ENCODE measurements around the gene CNTNAP5.

Gene CNTNAP5

GRCh38 chr2:124246170-124246569 is 221.1 kb downstream of the CNTNAP5 start:
- H3K9me3 Mint-ChIP-seq, result peaks cover 8% of the 10 kb centered on the region

GRCh38 chr2:124248386-124248785 is 223.3 kb downstream of the CNTNAP5 start:
- Mint-ChIP-seq H3K4me3 (no peak overlapping the region), H3K9me3 (no peaks in the 10 kb centered on the region), H3K4me1 (no peaks in the 10 kb centered on the region), H3K27me3 (no peaks in the 10 kb centered on the region), H3K27ac (no peak overlapping the region), H3K36me3 (ENCODE audit: low read depth) (no peaks in the 10 kb centered on the region)
- ATAC-seq (no peak), DNase-seq (no peak)

More at GRCh38 chr2:124246170-124246569, 221.1 kb downstream of the CNTNAP5 start:
- DNase-seq (no peak), ATAC-seq (no peak)
- Mint-ChIP-seq H3K27ac (no peak overlapping the region), H3K4me3 (no peak overlapping the region), H3K36me3 (ENCODE audit: low read depth) (no peaks in the 10 kb centered on the region), H3K4me1 (no peaks in the 10 kb centered on the region), H3K27me3 (no peaks in the 10 kb centered on the region)

GRCh38 chr2:124250433-124250832 is 225.3 kb downstream of the CNTNAP5 start:
- Mint-ChIP-seq H3K9me3 (peaks cover 3% of the 10 kb centered on the region), H3K27ac (no peak overlapping the region), H3K27me3 (no peaks in the 10 kb centered on the region), H3K36me3 (ENCODE audit: low read depth) (no peaks in the 10 kb centered on the region), H3K4me3 (no peak overlapping the region), H3K4me1 (no peaks in the 10 kb centered on the region)
- DNase-seq (no peak), ATAC-seq (no peak)

GRCh38 chr2:124254621-124255020 is 229.5 kb downstream of the CNTNAP5 start:
- H3K4me3 Mint-ChIP-seq, result no peak overlapping the region
- ATAC-seq, result no peak
- H3K27me3 Mint-ChIP-seq, result no peaks in the 10 kb centered on the region
- H3K36me3 Mint-ChIP-seq (ENCODE audit: low read depth), result no peaks in the 10 kb centered on the region
- DNase-seq, result no peak
- no peaks in the 10 kb centered on the region for H3K4me1 Mint-ChIP-seq
- peaks cover 11% of the 10 kb centered on the region for H3K9me3 Mint-ChIP-seq
- no peak overlapping the region for H3K27ac Mint-ChIP-seq

GRCh38 chr2:124257120-124257519 is 232.0 kb downstream of the CNTNAP5 start:
- ATAC-seq, result no peak

GRCh38 chr2:124258140-124258880 is 233.2 kb downstream of the CNTNAP5 start:
- Mint-ChIP-seq H3K27ac (no peak overlapping the region), H3K36me3 (ENCODE audit: low read depth) (no peaks in the 10 kb centered on the region), H3K4me3 (no peak overlapping the region), H3K9me3 (peaks cover 11% of the 10 kb centered on the region), H3K4me1 (no peaks in the 10 kb centered on the region), H3K27me3 (no peaks in the 10 kb centered on the region)
- ATAC-seq (no peak), DNase-seq (no peak)

More at GRCh38 chr2:124257120-124257519, 232.0 kb downstream of the CNTNAP5 start:
- Mint-ChIP-seq H3K36me3 (ENCODE audit: low read depth) (no peaks in the 10 kb centered on the region), H3K27me3 (no peaks in the 10 kb centered on the region), H3K4me3 (no peak overlapping the region), H3K4me1 (no peaks in the 10 kb centered on the region), H3K9me3 (peaks cover 11% of the 10 kb centered on the region), H3K27ac (no peak overlapping the region)
- DNase-seq, result no peak

GRCh38 chr2:124261456-124261855 is 236.4 kb downstream of the CNTNAP5 start:
- no peaks in the 10 kb centered on the region for H3K27me3 Mint-ChIP-seq
- H3K27ac Mint-ChIP-seq, result no peak overlapping the region
- ATAC-seq, result no peak

GRCh38 chr2:124264551-124265091 is 239.5 kb downstream of the CNTNAP5 start:
- Mint-ChIP-seq H3K27me3 (no peaks in the 10 kb centered on the region), H3K4me3 (no peak overlapping the region), H3K27ac (no peak overlapping the region), H3K36me3 (ENCODE audit: low read depth) (no peaks in the 10 kb centered on the region), H3K9me3 (peaks cover 16% of the 10 kb centered on the region), H3K4me1 (no peaks in the 10 kb centered on the region)
- no peak for ATAC-seq
- DNase-seq, result no peak

More at GRCh38 chr2:124261456-124261855, 236.4 kb downstream of the CNTNAP5 start:
- no peaks in the 10 kb centered on the region for H3K36me3 Mint-ChIP-seq (ENCODE audit: low read depth)
- no peak overlapping the region for H3K4me3 Mint-ChIP-seq
- H3K4me1 Mint-ChIP-seq, result no peaks in the 10 kb centered on the region
- no peak for DNase-seq
- H3K9me3 Mint-ChIP-seq, result peaks cover 15% of the 10 kb centered on the region

- Mint-ChIP-seq H3K27me3 (no peaks in the 10 kb centered on the region), H3K4me1 (no peaks in the 10 kb centered on the region), H3K36me3 (ENCODE audit: low read depth) (no peaks in the 10 kb centered on the region), H3K4me3 (no peak overlapping the region), H3K27ac (no peak overlapping the region), H3K9me3 (peaks cover 16% of the 10 kb centered on the region)
- DNase-seq (no peak), ATAC-seq (no peak)
Measured at GRCh38 chr2:124267794-124268193, 242.7 kb downstream of the CNTNAP5 start.

- Mint-ChIP-seq H3K27ac (no peak overlapping the region), H3K4me1 (no peaks in the 10 kb centered on the region), H3K27me3 (no peaks in the 10 kb centered on the region), H3K9me3 (peaks cover 13% of the 10 kb centered on the region), H3K36me3 (ENCODE audit: low read depth) (no peaks in the 10 kb centered on the region), H3K4me3 (no peak overlapping the region)
- DNase-seq, result no peak
- ATAC-seq, result no peak
Measured at GRCh38 chr2:124269348-124269747, 244.3 kb downstream of the CNTNAP5 start.

GRCh38 chr2:124272261-124272841 is 247.3 kb downstream of the CNTNAP5 start:
- Mint-ChIP-seq H3K4me3 (no peak overlapping the region), H3K4me1 (no peaks in the 10 kb centered on the region), H3K27ac (no peak overlapping the region), H3K9me3 (peaks cover 9% of the 10 kb centered on the region), H3K27me3 (no peaks in the 10 kb centered on the region), H3K36me3 (ENCODE audit: low read depth) (no peaks in the 10 kb centered on the region)
- DNase-seq, result no peak
- no peak for ATAC-seq

GRCh38 chr2:124281541-124281940 is 256.5 kb downstream of the CNTNAP5 start:
- H3K9me3 Mint-ChIP-seq, result peaks cover 10% of the 10 kb centered on the region
- no peak overlapping the region for H3K27ac Mint-ChIP-seq
- no peaks in the 10 kb centered on the region for H3K27me3 Mint-ChIP-seq
- no peak for ATAC-seq
- no peaks in the 10 kb centered on the region for H3K4me1 Mint-ChIP-seq
- no peaks in the 10 kb centered on the region for H3K36me3 Mint-ChIP-seq (ENCODE audit: low read depth)
- no peak for DNase-seq
- H3K4me3 Mint-ChIP-seq, result no peak overlapping the region

- peaks cover 10% of the 10 kb centered on the region for H3K9me3 Mint-ChIP-seq
- H3K4me1 Mint-ChIP-seq, result no peaks in the 10 kb centered on the region
- ATAC-seq, result no peak
- no peak overlapping the region for H3K4me3 Mint-ChIP-seq
- no peak overlapping the region for H3K27ac Mint-ChIP-seq
- H3K36me3 Mint-ChIP-seq (ENCODE audit: low read depth), result no peaks in the 10 kb centered on the region
- no peak for DNase-seq
- H3K27me3 Mint-ChIP-seq, result no peaks in the 10 kb centered on the region
Measured at GRCh38 chr2:124283096-124283495, 258.0 kb downstream of the CNTNAP5 start.

- DNase-seq (no peak), ATAC-seq (no peak)
- Mint-ChIP-seq H3K27me3 (no peaks in the 10 kb centered on the region), H3K27ac (no peak overlapping the region), H3K4me1 (no peaks in the 10 kb centered on the region), H3K4me3 (no peak overlapping the region), H3K9me3 (peaks cover 10% of the 10 kb centered on the region), H3K36me3 (ENCODE audit: low read depth) (no peaks in the 10 kb centered on the region)
Measured at GRCh38 chr2:124286089-124286783, 261.1 kb downstream of the CNTNAP5 start.

GRCh38 chr2:124289060-124289459 is 264.0 kb downstream of the CNTNAP5 start:
- no peak overlapping the region for H3K27ac Mint-ChIP-seq
- H3K36me3 Mint-ChIP-seq (ENCODE audit: low read depth), result no peaks in the 10 kb centered on the region
- H3K4me1 Mint-ChIP-seq, result no peaks in the 10 kb centered on the region
- no peaks in the 10 kb centered on the region for H3K27me3 Mint-ChIP-seq
- peaks cover 5% of the 10 kb centered on the region for H3K9me3 Mint-ChIP-seq
- no peak overlapping the region for H3K4me3 Mint-ChIP-seq
- DNase-seq (no peak), ATAC-seq (no peak)

Measured in activated naive CD8-positive, alpha-beta T cell treated with anti-CD3 and anti-CD28 coated beads, Interleukin-2, amount 50 U/mL, for 24 hours (primary cell).